Measurements from ENCODE around the gene AKR1E2.

Gene AKR1E2

GRCh38 chr10:4843525-4844180 is 17.6 kb downstream of the AKR1E2 start:
- Histone ChIP-seq H3K4me3 (ENCODE audit: low read length) (no peak overlapping the region), H3K4me1 (ENCODE audit: control insufficient read depth, insufficient read depth, low read length) (no peaks in the 10 kb centered on the region), H3K27me3 (ENCODE audit: control insufficient read depth, insufficient read depth, low read length) (no peaks in the 10 kb centered on the region), H3K9me3 (ENCODE audit: control insufficient read depth, insufficient read depth, low read length) (peaks cover 1% of the 10 kb centered on the region; the same call in 1 of the 2 replicates), H3K27ac (ENCODE audit: low read length) (no peak overlapping the region), H3K36me3 (ENCODE audit: control insufficient read depth, insufficient read depth, low read length) (no peaks in the 10 kb centered on the region; the same call in 1 of the 2 replicates)
- WGBS (ENCODE audit: insufficient coverage, insufficient read length) = no CpG with 5 or more reads among the region's 16 CpGs
- no peak for DNase-seq (ENCODE audit: low read depth, low spot score)

- Histone ChIP-seq H3K9me3 (ENCODE audit: control insufficient read depth, insufficient read depth, low read length) (peaks cover 1% of the 10 kb centered on the region; the same call in 1 of the 2 replicates), H3K4me3 (ENCODE audit: low read length) (no peak overlapping the region), H3K36me3 (ENCODE audit: control insufficient read depth, insufficient read depth, low read length) (no peaks in the 10 kb centered on the region; the same call in 1 of the 2 replicates), H3K27me3 (ENCODE audit: control insufficient read depth, insufficient read depth, low read length) (no peaks in the 10 kb centered on the region), H3K4me1 (ENCODE audit: control insufficient read depth, insufficient read depth, low read length) (peaks cover 2% of the 10 kb centered on the region; the same call in 1 of the 2 replicates), H3K27ac (ENCODE audit: low read length) (no peak overlapping the region)
- DNase-seq (ENCODE audit: low read depth, low spot score) = no peak
- WGBS (ENCODE audit: insufficient coverage, insufficient read length) = no CpG with 5 or more reads among the region's 25 CpGs
Observed at GRCh38 chr10:4844864-4845263, 18.9 kb downstream of the AKR1E2 start.

DNA sequence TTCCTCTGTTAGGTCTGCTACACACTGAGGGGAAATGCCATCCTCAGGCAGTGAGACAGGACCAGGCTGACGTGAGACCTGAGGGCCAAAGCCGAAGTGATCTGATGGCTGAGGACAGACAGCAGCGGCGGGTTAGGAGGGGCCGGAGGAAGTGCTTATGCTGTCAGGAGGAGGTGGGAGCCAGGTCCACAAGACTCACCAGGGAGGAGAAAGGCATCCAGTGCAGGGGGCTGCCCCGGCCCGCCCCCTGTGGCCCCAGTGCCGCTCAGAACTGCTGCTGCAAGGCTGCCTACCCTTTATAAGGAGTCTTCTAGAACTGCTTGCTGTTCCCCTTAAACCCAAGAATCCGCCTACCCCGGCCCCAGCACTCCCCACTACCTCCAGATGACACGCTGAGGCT is 19.8 kb downstream of the AKR1E2 start:
- no CpG with 5 or more reads among the region's 11 CpGs for WGBS (ENCODE audit: insufficient coverage, insufficient read length)
- H3K4me1 ChIP-seq (ENCODE audit: control insufficient read depth, insufficient read depth, low read length) = peaks cover 2% of the 10 kb centered on the region; the same call in 1 of the 2 replicates
- DNase-seq (ENCODE audit: low read depth, low spot score) = no peak
- no peak overlapping the region for H3K27ac ChIP-seq (ENCODE audit: low read length)
- no peaks in the 10 kb centered on the region; the same call in 1 of the 2 replicates for H3K36me3 ChIP-seq (ENCODE audit: control insufficient read depth, insufficient read depth, low read length)
- no peak overlapping the region for H3K4me3 ChIP-seq (ENCODE audit: low read length)
- H3K27me3 ChIP-seq (ENCODE audit: control insufficient read depth, insufficient read depth, low read length) = no peaks in the 10 kb centered on the region
- H3K9me3 ChIP-seq (ENCODE audit: control insufficient read depth, insufficient read depth, low read length) = peaks cover 1% of the 10 kb centered on the region; the same call in 1 of the 2 replicates

DNA sequence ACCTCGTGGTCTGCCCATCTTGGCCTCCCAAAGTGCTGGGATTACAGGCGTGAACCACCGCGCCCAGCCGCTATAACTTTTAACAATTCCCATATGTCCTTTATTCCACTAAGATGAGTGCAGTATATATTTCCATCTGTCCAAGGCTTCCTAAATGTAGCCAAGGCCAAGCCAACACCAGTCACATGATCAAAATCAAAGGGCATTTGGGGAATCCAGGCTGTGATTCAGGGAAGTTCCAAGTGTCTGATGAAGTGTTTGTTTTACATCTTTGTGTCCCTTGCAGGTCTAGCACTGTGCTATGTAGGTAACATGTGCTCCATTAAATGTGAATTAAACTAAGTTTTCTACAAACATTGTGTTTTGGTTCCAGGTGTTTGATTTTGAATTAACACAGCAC is 20.8 kb downstream of the AKR1E2 start:
- H3K27me3 ChIP-seq (ENCODE audit: control insufficient read depth, insufficient read depth, low read length) = no peaks in the 10 kb centered on the region
- no peaks in the 10 kb centered on the region; the same call in 1 of the 2 replicates for H3K36me3 ChIP-seq (ENCODE audit: control insufficient read depth, insufficient read depth, low read length)
- H3K4me1 ChIP-seq (ENCODE audit: control insufficient read depth, insufficient read depth, low read length) = peaks cover 2% of the 10 kb centered on the region; the same call in 1 of the 2 replicates
- H3K4me3 ChIP-seq (ENCODE audit: low read length) = no peak overlapping the region
- peaks cover 1% of the 10 kb centered on the region; the same call in 1 of the 2 replicates for H3K9me3 ChIP-seq (ENCODE audit: control insufficient read depth, insufficient read depth, low read length)
- no peak overlapping the region for H3K27ac ChIP-seq (ENCODE audit: low read length)
- no CpG with 5 or more reads among the region's 5 CpGs for WGBS (ENCODE audit: insufficient coverage, insufficient read length)
- DNase-seq (ENCODE audit: low read depth, low spot score) = no peak

- WGBS (ENCODE audit: insufficient coverage, insufficient read length) = no CpG with 5 or more reads among the region's 7 CpGs
- DNase-seq (ENCODE audit: low read depth, low spot score) = no peak
- Histone ChIP-seq H3K27ac (ENCODE audit: low read length) (no peak overlapping the region), H3K36me3 (ENCODE audit: control insufficient read depth, insufficient read depth, low read length) (no peaks in the 10 kb centered on the region; the same call in 1 of the 2 replicates), H3K9me3 (ENCODE audit: control insufficient read depth, insufficient read depth, low read length) (peaks cover 1% of the 10 kb centered on the region; the same call in 1 of the 2 replicates), H3K4me3 (ENCODE audit: low read length) (no peak overlapping the region), H3K27me3 (ENCODE audit: control insufficient read depth, insufficient read depth, low read length) (no peaks in the 10 kb centered on the region), H3K4me1 (ENCODE audit: control insufficient read depth, insufficient read depth, low read length) (peaks cover 2% of the 10 kb centered on the region; the same call in 1 of the 2 replicates)
Observed at GRCh38 chr10:4847561-4848355, 21.8 kb downstream of the AKR1E2 start.

GRCh38 chr10:4848356-4849041 is 22.5 kb downstream of the AKR1E2 start:
- Histone ChIP-seq H3K27me3 (ENCODE audit: control insufficient read depth, insufficient read depth, low read length) (no peaks in the 10 kb centered on the region), H3K9me3 (ENCODE audit: control insufficient read depth, insufficient read depth, low read length) (peaks cover 1% of the 10 kb centered on the region; the same call in 1 of the 2 replicates), H3K4me1 (ENCODE audit: control insufficient read depth, insufficient read depth, low read length) (peaks cover 2% of the 10 kb centered on the region; the same call in 1 of the 2 replicates), H3K36me3 (ENCODE audit: control insufficient read depth, insufficient read depth, low read length) (no peaks in the 10 kb centered on the region; the same call in 1 of the 2 replicates), H3K4me3 (ENCODE audit: low read length) (no peak overlapping the region), H3K27ac (ENCODE audit: low read length) (no peak overlapping the region)
- WGBS (ENCODE audit: insufficient coverage, insufficient read length) = no CpG with 5 or more reads among the region's 7 CpGs
- DNase-seq (ENCODE audit: low read depth, low spot score) = no peak

- Histone ChIP-seq H3K27ac (ENCODE audit: low read length) (no peak overlapping the region), H3K4me1 (ENCODE audit: control insufficient read depth, insufficient read depth, low read length) (peaks cover 2% of the 10 kb centered on the region; the same call in 1 of the 2 replicates), H3K27me3 (ENCODE audit: control insufficient read depth, insufficient read depth, low read length) (no peaks in the 10 kb centered on the region), H3K36me3 (ENCODE audit: control insufficient read depth, insufficient read depth, low read length) (no peaks in the 10 kb centered on the region; the same call in 1 of the 2 replicates), H3K9me3 (ENCODE audit: control insufficient read depth, insufficient read depth, low read length) (peaks cover 1% of the 10 kb centered on the region; the same call in 1 of the 2 replicates), H3K4me3 (ENCODE audit: low read length) (no peak overlapping the region)
- DNase-seq (ENCODE audit: low read depth, low spot score) = no peak
- no CpG with 5 or more reads among the region's 5 CpGs for WGBS (ENCODE audit: insufficient coverage, insufficient read length)
Observed at GRCh38 chr10:4849042-4849402, 23.0 kb downstream of the AKR1E2 start.

DNA sequence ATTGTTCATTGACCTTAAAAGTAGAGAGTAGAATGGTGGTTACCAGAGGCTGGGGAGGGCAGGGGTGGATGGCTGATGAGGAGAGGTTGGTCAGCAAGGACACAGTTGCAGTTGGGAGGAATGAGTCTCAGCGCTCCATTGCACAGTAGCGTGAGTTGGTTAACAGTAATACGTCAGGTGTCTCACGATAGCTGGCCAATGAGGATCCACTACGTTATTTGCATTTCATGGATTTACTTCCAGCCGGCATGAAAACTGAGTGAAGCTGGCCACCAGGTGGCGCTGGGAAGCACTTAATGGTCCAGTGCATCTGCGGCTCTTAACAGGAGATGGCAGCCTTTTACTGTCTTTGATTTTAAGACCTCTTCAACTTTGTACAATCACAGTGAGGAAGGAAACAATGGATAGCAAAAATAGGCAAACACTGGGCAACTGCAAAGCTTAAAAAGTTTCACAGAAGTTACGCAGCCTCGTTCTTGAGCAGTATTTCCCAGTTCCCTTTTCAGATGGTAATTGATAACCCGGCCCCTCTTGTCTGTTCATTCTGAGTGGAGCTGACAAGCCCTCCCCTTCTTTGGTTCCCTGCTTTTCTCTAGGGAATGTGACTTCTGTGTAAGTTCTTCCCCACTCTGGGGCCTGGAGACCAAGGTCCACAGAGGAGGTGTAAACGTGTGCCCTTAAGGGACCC is 23.7 kb downstream of the AKR1E2 start:
- Histone ChIP-seq H3K36me3 (ENCODE audit: control insufficient read depth, insufficient read depth, low read length) (no peaks in the 10 kb centered on the region; the same call in 1 of the 2 replicates), H3K4me1 (ENCODE audit: control insufficient read depth, insufficient read depth, low read length) (peaks cover 2% of the 10 kb centered on the region; the same call in 1 of the 2 replicates), H3K9me3 (ENCODE audit: control insufficient read depth, insufficient read depth, low read length) (peaks cover 1% of the 10 kb centered on the region; the same call in 1 of the 2 replicates), H3K4me3 (ENCODE audit: low read length) (no peak overlapping the region), H3K27me3 (ENCODE audit: control insufficient read depth, insufficient read depth, low read length) (no peaks in the 10 kb centered on the region), H3K27ac (ENCODE audit: low read length) (no peak overlapping the region)
- peak; percentile 88 for DNase-seq (ENCODE audit: low read depth, low spot score)
- no CpG with 5 or more reads among the region's 12 CpGs for WGBS (ENCODE audit: insufficient coverage, insufficient read length)

- peaks cover 2% of the 10 kb centered on the region; the same call in 1 of the 2 replicates for H3K4me1 ChIP-seq (ENCODE audit: control insufficient read depth, insufficient read depth, low read length)
- DNase-seq (ENCODE audit: low read depth, low spot score) = no peak
- peaks cover under 1% of the 10 kb centered on the region; the same call in 1 of the 2 replicates for H3K9me3 ChIP-seq (ENCODE audit: control insufficient read depth, insufficient read depth, low read length)
- no peaks in the 10 kb centered on the region for H3K36me3 ChIP-seq (ENCODE audit: control insufficient read depth, insufficient read depth, low read length)
- H3K4me3 ChIP-seq (ENCODE audit: low read length) = no peak overlapping the region
- WGBS (ENCODE audit: insufficient coverage, insufficient read length) = no CpG with 5 or more reads among the region's 7 CpGs
- no peak overlapping the region for H3K27ac ChIP-seq (ENCODE audit: low read length)
- H3K27me3 ChIP-seq (ENCODE audit: control insufficient read depth, insufficient read depth, low read length) = no peaks in the 10 kb centered on the region
Observed at GRCh38 chr10:4850397-4850796, 24.4 kb downstream of the AKR1E2 start.

Data from iPS DF 6.9 (cell line).